HepG2 (cell line): ENCODE data around the gene PCNX1. TPM values are rescaled to one million over a fixed set of nuclear protein-coding genes. Genes with fewer than 3 reads are reported as not detected.

Source experiments
- CENPBD1 ChIP-seq: sonication (generic); formaldehyde crosslinking; IDR thresholded peaks from 2 replicates; pipeline ENCODE4 v1.8.0; 2022; ENCODE audit warnings: missing genetic modification reagents, low read depth, mild to moderate bottlenecking, borderline replicate concordance
- KDM5B ChIP-seq: sonication (generic); formaldehyde crosslinking; IDR thresholded peaks from 2 replicates; pipeline ENCODE4 v1.4.0; 2020; ENCODE audit warnings: missing genetic modification reagents, mild to moderate bottlenecking, borderline replicate concordance
- NFIB ChIP-seq: sonication (generic); formaldehyde crosslinking; IDR thresholded peaks from 2 replicates; pipeline ENCODE4 v1.9.0; 2021; ENCODE audit warnings: missing genetic modification reagents, mild to moderate bottlenecking, borderline replicate concordance
- ZFX ChIP-seq: sonication (generic); formaldehyde crosslinking; IDR thresholded peaks from 2 replicates; pipeline ENCODE4 v1.4.0; 2020; ENCODE audit warnings: mild to moderate bottlenecking, low read depth, missing genetic modification reagents, moderate library complexity
- ZNF232 ChIP-seq: sonication (generic); formaldehyde crosslinking; IDR thresholded peaks from 2 replicates; pipeline ENCODE4 v1.4.0; 2020; ENCODE audit warnings: missing genetic modification reagents, borderline replicate concordance
- ZNF280B ChIP-seq: sonication (generic); formaldehyde crosslinking; IDR thresholded peaks from 2 replicates; pipeline ENCODE4 v1.5.0; 2020; ENCODE audit warnings: missing genetic modification reagents, mild to moderate bottlenecking, borderline replicate concordance
- ZNF670 ChIP-seq: sonication (generic); formaldehyde crosslinking; IDR thresholded peaks from 2 replicates; pipeline ENCODE4 v1.8.0; 2022; ENCODE audit warnings: mild to moderate bottlenecking, missing genetic modification reagents, borderline replicate concordance
- polyA plus RNA-seq, 8 experiments: library from polyadenylated mRNA; depleted of rRNA in 3 of 8; stranded (reverse) in 7 of 8; unstranded in 1 of 8; fragments of >200 nt; fragmentation: Illumina TruSeq in 4 of 8; extraction: Trizol in 4 of 8; gene quantifications; 2 replicates each; pipeline versions ENCODE4 v1.2.1 to v1.2.3, GENCODE V29; 2011 to 2016; ENCODE audit warnings: low read depth in 4 of 8, missing spikeins in 1 of 8, mixed read lengths in 1 of 8; ENCODE audit not compliant: insufficient read depth in 1 of 8
- total RNA-seq, 5 experiments: library from RNA; depleted of rRNA; stranded (reverse); fragments of >200 nt; fragmentation: Illumina TruSeq; extraction: Trizol; gene quantifications; 2 replicates each; pipeline ENCODE4 v1.2.3, GENCODE V29; 2016; ENCODE audit warnings: low read depth in 1 of 5
- TF ChIP-seq, protein P1 (sequence below), 2 experiments: sonication (generic) in 1 of 2; formaldehyde crosslinking in 1 of 2; IDR thresholded peaks; 2 replicates each; pipeline versions ENCODE4 v1.4.0 to v1.6.1; 2016 to 2020; ENCODE audit warnings: borderline replicate concordance in 1 of 2, low read depth in 1 of 2, mild to moderate bottlenecking in 1 of 2, missing genetic modification reagents in 1 of 2

Gene PCNX1
- total and polyA plus RNA-seq, 2 of the 13 experiments (the other 11 are each of a cell fraction or from before 2014, with no cell fraction given) = 24.9 to 30.3 TPM

- no peak for TF ChIP-seq ZNF232 (CRISPR knock-in tag)
- no peak for TF ChIP-seq KDM5B
- no peak for TF ChIP-seq ZNF670 (CRISPR knock-in tag)
- TF ChIP-seq ZFX (CRISPR knock-in tag) = no peak
- no peak for TF ChIP-seq NFIB (CRISPR knock-in tag)
- TF ChIP-seq CENPBD1 = no peak
- TF ChIP-seq, protein P1, sequence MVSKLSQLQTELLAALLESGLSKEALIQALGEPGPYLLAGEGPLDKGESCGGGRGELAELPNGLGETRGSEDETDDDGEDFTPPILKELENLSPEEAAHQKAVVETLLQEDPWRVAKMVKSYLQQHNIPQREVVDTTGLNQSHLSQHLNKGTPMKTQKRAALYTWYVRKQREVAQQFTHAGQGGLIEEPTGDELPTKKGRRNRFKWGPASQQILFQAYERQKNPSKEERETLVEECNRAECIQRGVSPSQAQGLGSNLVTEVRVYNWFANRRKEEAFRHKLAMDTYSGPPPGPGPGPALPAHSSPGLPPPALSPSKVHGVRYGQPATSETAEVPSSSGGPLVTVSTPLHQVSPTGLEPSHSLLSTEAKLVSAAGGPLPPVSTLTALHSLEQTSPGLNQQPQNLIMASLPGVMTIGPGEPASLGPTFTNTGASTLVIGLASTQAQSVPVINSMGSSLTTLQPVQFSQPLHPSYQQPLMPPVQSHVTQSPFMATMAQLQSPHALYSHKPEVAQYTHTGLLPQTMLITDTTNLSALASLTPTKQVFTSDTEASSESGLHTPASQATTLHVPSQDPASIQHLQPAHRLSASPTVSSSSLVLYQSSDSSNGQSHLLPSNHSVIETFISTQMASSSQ (IDR thresholded peaks at IDR 0.05; ENCODE audit: low read depth) = no peak
- TF ChIP-seq, protein P1 (CRISPR knock-in tag; IDR thresholded peaks at IDR 0.05; ENCODE audit: borderline replicate concordance) = no peak
- no peak for TF ChIP-seq ZNF280B
These were observed 9.8 kb upstream of the PCNX1 start (continued) for GRCh38 chr14:70897464-70897863.
